Endothelial cell of umbilical vein (primary cell): ENCODE results near the gene STAT4. TPM values are rescaled to one million over a fixed set of nuclear protein-coding genes. Genes with fewer than 3 reads are reported as not detected.

Source experiments
- BruUV-seq: library from RNA; stranded (reverse); fragments of 400-500 nt; replicated peaks from 2 replicates; lab custom pipeline; 2021; lab: Mats Ljungman, UMichigan
- CTCF ChIA-PET: fragments of 300-600, 350-600 bp; sonication (Branson Sonifier 250); formaldehyde crosslinking; loops from one replicate; lab custom pipeline; 2021; ENCODE audit warnings: antibody characterized with exemption, inconsistent platforms; lab: Charles Lee
- POLR2A ChIA-PET: fragments of 300-600, 350-600 bp; sonication (Branson Sonifier 250); formaldehyde crosslinking; loops from one replicate; lab custom pipeline; 2021; ENCODE audit warnings: antibody characterized with exemption, inconsistent platforms; lab: Charles Lee
- DNase-seq: peaks from one replicate; pipeline ENCODE4 v3.0.0-alpha.2; 2011; ENCODE audit warnings: low read depth, low spot score
- FAIRE-seq: peaks from 2 replicates; lab custom pipeline; 2011; peaks lifted over from hg19 to GRCh38; lab: Jason Lieb, UNC
- H2AFZ ChIP-seq: 2 replicates; pipeline ENCODE4 v1.6.0; 2012; ENCODE audit warnings: low read depth, low read length, control low read depth, inconsistent platforms
- H3K27ac ChIP-seq: 2 replicates; pipeline ENCODE4 v1.5.1; 2011; ENCODE audit warnings: low read depth, mild to moderate bottlenecking, control low read depth, low read length, moderate library complexity; ENCODE audit not compliant: insufficient read depth
- H3K27me3 ChIP-seq, 2 experiments: 2 replicates each; pipeline versions ENCODE4 v1.6.0 to v1.6.1; 2011; ENCODE audit warnings: low read length in 2 of 2, mixed read lengths in 1 of 2; ENCODE audit not compliant: control insufficient read depth in 2 of 2, insufficient read depth in 2 of 2
- H3K36me3 ChIP-seq, 2 experiments: 2 replicates in 1 of 2; 3 replicates in 1 of 2; pipeline ENCODE4 v1.5.1; 2011; ENCODE audit warnings: low read length in 2 of 2, mild to moderate bottlenecking in 1 of 2, moderate library complexity in 1 of 2; ENCODE audit not compliant: control insufficient read depth in 2 of 2, insufficient read depth in 2 of 2; ENCODE audit errors: extremely low read depth in 1 of 2
- H3K4me1 ChIP-seq: 3 replicates; pipeline ENCODE4 v1.5.1; 2011; ENCODE audit warnings: mild to moderate bottlenecking, low read length; ENCODE audit not compliant: control insufficient read depth, insufficient read depth; ENCODE audit errors: extremely low read depth
- H3K4me2 ChIP-seq: 2 replicates; pipeline ENCODE4 v1.6.1; 2011; ENCODE audit warnings: low read length, control low read depth, mixed read lengths; ENCODE audit not compliant: insufficient read depth
- H3K4me3 ChIP-seq, 3 experiments: fragments of 200-600 bp in 1 of 3; sonication (generic), shearing (Covaris generic) in 1 of 3; replicated peaks in 1 of 3; 2 replicates each; pipeline ENCODE4 v1.5.1; 2011 to 2016; ENCODE audit warnings: control low read depth in 3 of 3, low read length in 3 of 3, mild to moderate bottlenecking in 2 of 3, inconsistent platforms in 1 of 3, low read depth in 1 of 3, moderate library complexity in 1 of 3; ENCODE audit not compliant: insufficient read depth in 1 of 3
- H3K79me2 ChIP-seq: 2 replicates; pipeline ENCODE4 v1.6.0; 2012; ENCODE audit warnings: low read length, inconsistent platforms; ENCODE audit not compliant: control insufficient read depth, insufficient read depth
- H3K9ac ChIP-seq: replicated peaks from 2 replicates; pipeline ENCODE3; 2011; ENCODE audit warnings: low read length, control low read depth; ENCODE audit not compliant: insufficient read depth; ENCODE audit errors: extremely low read depth
- H3K9me1 ChIP-seq: replicated peaks from 3 replicates; pipeline ENCODE4 v1.6.0; 2011; ENCODE audit warnings: mild to moderate bottlenecking, low read length; ENCODE audit not compliant: control insufficient read depth, insufficient read depth; ENCODE audit errors: extremely low read depth
- H3K9me3 ChIP-seq: replicated peaks from 2 replicates; pipeline ENCODE4 v1.5.1; 2012; ENCODE audit warnings: low read length, inconsistent platforms; ENCODE audit not compliant: control insufficient read depth, insufficient read depth
- H4K20me1 ChIP-seq: replicated peaks from 2 replicates; pipeline ENCODE3; 2011; ENCODE audit warnings: mild to moderate bottlenecking, low read length; ENCODE audit not compliant: control insufficient read depth, insufficient read depth; ENCODE audit errors: extremely low read depth
- EZH2 ChIP-seq: IDR thresholded peaks from 2 replicates; pipeline ENCODE4 v1.6.1; 2012; ENCODE audit warnings: borderline replicate concordance, low read depth, mild to moderate bottlenecking, moderate library complexity, low read length, inconsistent platforms; ENCODE audit not compliant: severe bottlenecking
- FOS ChIP-seq: IDR thresholded peaks from 2 replicates; pipeline ENCODE4 v1.6.1; 2011; ENCODE audit warnings: mild to moderate bottlenecking, low read length, moderate library complexity, borderline replicate concordance; ENCODE audit not compliant: insufficient read depth
- GATA2 ChIP-seq: IDR thresholded peaks from 2 replicates; pipeline ENCODE4 v1.7.0; 2011; ENCODE audit warnings: low read depth, mild to moderate bottlenecking, moderate library complexity, mixed read lengths, low read length; ENCODE audit not compliant: insufficient read length, insufficient read depth
- JUN ChIP-seq: IDR thresholded peaks from 2 replicates; pipeline ENCODE4 v1.6.1; 2011; ENCODE audit warnings: borderline replicate concordance, low read depth; ENCODE audit not compliant: insufficient read length, insufficient read depth
- MYC ChIP-seq: IDR thresholded peaks from one replicate; pipeline ENCODE4 v1.6.1; 2011; ENCODE audit warnings: mild to moderate bottlenecking, low read depth, low read length
- POLR2A ChIP-seq: IDR thresholded peaks from 2 replicates; pipeline ENCODE4 v1.6.1; 2012; ENCODE audit warnings: low read depth, mild to moderate bottlenecking, control low read depth, low read length
- POLR2AphosphoS5 ChIP-seq: IDR thresholded peaks from 2 replicates; pipeline ENCODE4 v1.6.1; 2012; ENCODE audit warnings: low read depth, mild to moderate bottlenecking, control low read depth, low read length, moderate library complexity; ENCODE audit not compliant: insufficient read depth
- dilution Hi-C: fragments of 300-500 bp; cut with MboI; formaldehyde crosslinking; loops from one replicate; pipeline ENCODE4 v1.15.0; 2019; ENCODE audit warnings: low sequenced_read_pairs; ENCODE audit not compliant: extremely low pct_ligation_motif_present
- intact Hi-C: fragments of 100-400 bp; cut with micrococcal nuclease; formaldehyde crosslinking; loops from one replicate; pipeline ENCODE4 v1.10.0; 2022
- polyA plus RNA-seq, 4 experiments: library from polyadenylated mRNA; depleted of rRNA in 3 of 4; stranded (reverse) in 3 of 4; unstranded in 1 of 4; fragments of >200 nt; gene quantifications; 2 replicates each; pipeline versions ENCODE4 v1.2.1 to v1.2.3, GENCODE V29; 2011 to 2012; ENCODE audit warnings: missing spikeins in 1 of 4
- total RNA-seq: library from RNA; stranded (reverse); gene quantifications from 2 replicates; pipeline ENCODE4 v1.2.3, GENCODE V29; 2021
- TF ChIP-seq, protein P1 (sequence below), 2 donors: IDR thresholded peaks; 1 replicate in 1 of 2; 2 replicates in 1 of 2; pipeline ENCODE4 v1.5.1; 2011; ENCODE audit warnings: low read length in 2 of 2, mild to moderate bottlenecking in 2 of 2, moderate library complexity in 2 of 2, control low read depth in 1 of 2, inconsistent platforms in 1 of 2, low read depth in 1 of 2; ENCODE audit not compliant: insufficient read depth in 1 of 2; ENCODE audit errors: extremely low read depth in 1 of 2
- TF ChIP-seq, protein P2 (sequence below): IDR thresholded peaks from 2 replicates; pipeline ENCODE4 v1.6.1; 2011; ENCODE audit not compliant: insufficient read depth, insufficient read length

STAT4 gene
- total and polyA plus RNA-seq, 2 donors (not counting 3 experiments of a cell fraction or from before 2014, with no cell fraction given), result 0.46 to 1.2 TPM

DNA sequence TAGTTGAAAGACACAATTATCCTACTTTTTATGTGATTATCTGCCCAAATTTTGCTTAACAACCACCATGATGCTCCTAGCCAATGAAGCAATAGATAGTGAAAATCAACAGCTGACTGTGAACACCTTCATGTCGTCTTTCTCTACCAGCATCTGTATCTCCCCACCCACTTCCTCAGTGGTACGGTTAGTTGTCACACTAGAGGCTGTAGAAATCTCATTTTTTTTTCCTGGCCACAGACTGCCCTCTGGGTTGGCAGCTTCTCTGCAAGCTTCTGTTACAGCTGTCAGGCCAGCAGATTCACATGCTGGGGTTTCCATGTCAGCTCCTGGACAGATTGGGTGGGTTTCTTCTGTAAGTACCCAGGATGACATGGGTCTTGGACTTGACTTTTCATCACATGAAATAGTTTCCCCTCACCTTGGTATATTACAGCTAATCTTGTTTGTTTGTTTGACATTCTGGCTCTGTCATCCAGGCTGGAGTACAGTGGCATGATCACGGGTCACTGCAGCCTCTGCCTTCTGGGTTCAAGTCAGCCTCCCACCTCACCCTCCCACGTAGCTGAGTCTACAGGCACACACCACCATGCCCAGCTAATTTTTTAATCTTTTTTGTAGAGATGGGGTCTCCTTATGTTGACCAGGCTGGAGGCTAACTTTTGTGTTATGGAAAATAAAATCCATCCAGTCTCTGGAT lies 24.3 kb downstream of the STAT4 start:
- H3K9me3 ChIP-seq, result no peaks in the 10 kb centered on the region
- no peaks in the 10 kb centered on the region for H3K36me3 ChIP-seq
- no peak overlapping the region for H3K4me3 ChIP-seq
- DNase-seq, result no peak
- dilution Hi-C loops (no loop called here), intact Hi-C loops (no loop called here)
- CTCF ChIA-PET, result interaction anchor here (1.2 kb wide), 1 partner anchor 14 kb away, joined by 3 read pairs; no protein-coding TSS in a partner anchor
- BruUV-seq, result no TSS peak
- no peak overlapping the region for H3K27ac ChIP-seq
- no peaks in the 10 kb centered on the region for H3K79me2 ChIP-seq
- TF ChIP-seq, protein P1, sequence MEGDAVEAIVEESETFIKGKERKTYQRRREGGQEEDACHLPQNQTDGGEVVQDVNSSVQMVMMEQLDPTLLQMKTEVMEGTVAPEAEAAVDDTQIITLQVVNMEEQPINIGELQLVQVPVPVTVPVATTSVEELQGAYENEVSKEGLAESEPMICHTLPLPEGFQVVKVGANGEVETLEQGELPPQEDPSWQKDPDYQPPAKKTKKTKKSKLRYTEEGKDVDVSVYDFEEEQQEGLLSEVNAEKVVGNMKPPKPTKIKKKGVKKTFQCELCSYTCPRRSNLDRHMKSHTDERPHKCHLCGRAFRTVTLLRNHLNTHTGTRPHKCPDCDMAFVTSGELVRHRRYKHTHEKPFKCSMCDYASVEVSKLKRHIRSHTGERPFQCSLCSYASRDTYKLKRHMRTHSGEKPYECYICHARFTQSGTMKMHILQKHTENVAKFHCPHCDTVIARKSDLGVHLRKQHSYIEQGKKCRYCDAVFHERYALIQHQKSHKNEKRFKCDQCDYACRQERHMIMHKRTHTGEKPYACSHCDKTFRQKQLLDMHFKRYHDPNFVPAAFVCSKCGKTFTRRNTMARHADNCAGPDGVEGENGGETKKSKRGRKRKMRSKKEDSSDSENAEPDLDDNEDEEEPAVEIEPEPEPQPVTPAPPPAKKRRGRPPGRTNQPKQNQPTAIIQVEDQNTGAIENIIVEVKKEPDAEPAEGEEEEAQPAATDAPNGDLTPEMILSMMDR (IDR thresholded peaks at IDR 0.05; ENCODE audit: extremely low read depth in 1 of 2, insufficient read depth in 1 of 2, low read depth in 1 of 2, low read length in 2 of 2), result no peak
- no peak for TF ChIP-seq MYC
- POLR2A ChIA-PET, result no interaction called here
- H2AFZ ChIP-seq, result no peak overlapping the region
- no peaks in the 10 kb centered on the region for H3K27me3 ChIP-seq
- FAIRE-seq, result no peak
- H3K4me2 ChIP-seq, result no peak overlapping the region
- no peaks in the 10 kb centered on the region for H4K20me1 ChIP-seq
- no peaks in the 10 kb centered on the region for H3K4me1 ChIP-seq
- H3K9ac ChIP-seq, result no peak overlapping the region
- no peaks in the 10 kb centered on the region for H3K9me1 ChIP-seq

DNA sequence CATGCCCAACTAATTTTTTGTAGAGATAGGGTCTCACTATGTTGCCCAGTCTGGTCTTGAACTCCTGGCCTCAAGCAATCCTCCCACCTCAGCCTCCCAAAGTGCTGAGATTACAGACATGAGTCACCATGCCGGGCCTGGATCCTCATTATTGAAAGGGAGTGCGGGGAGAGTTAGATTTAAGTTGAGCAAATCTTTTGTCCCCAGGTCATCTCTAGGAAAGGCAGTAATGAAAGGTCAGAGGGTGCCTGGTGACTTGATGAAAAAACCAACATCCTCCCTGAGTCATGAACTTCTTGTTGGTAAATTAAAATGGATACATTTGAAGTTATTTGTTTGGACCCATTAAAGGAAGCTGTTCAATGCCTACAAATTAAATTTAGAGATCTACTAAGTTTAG lies 25.1 kb downstream of the STAT4 start:
- no peaks in the 10 kb centered on the region for H3K9me3 ChIP-seq
- POLR2A ChIA-PET, result no interaction called here
- no peak overlapping the region for H2AFZ ChIP-seq
- FAIRE-seq, result no peak
- no peak overlapping the region for H3K27ac ChIP-seq
- H3K4me3 ChIP-seq, result no peak overlapping the region
- H3K36me3 ChIP-seq, result no peaks in the 10 kb centered on the region
- H3K79me2 ChIP-seq, result no peaks in the 10 kb centered on the region
- dilution Hi-C loops (no loop called here), intact Hi-C loops (no loop called here)
- CTCF ChIA-PET, result interaction anchor here (1.2 to 1.3 kb wide), 2 partner anchors 13 to 30 kb away, joined by 3 to 4 read pairs; no protein-coding TSS in a partner anchor
- H3K4me2 ChIP-seq, result no peak overlapping the region
- H3K9ac ChIP-seq, result no peak overlapping the region
- DNase-seq, result no peak
- TF ChIP-seq GATA2, result no peak
- TF ChIP-seq, protein P1 (IDR thresholded peaks at IDR 0.05; ENCODE audit: extremely low read depth in 1 of 2, insufficient read depth in 1 of 2, low read depth in 1 of 2, low read length in 2 of 2), result no peak
- TF ChIP-seq POLR2A, result no peak
- TF ChIP-seq, protein P2, sequence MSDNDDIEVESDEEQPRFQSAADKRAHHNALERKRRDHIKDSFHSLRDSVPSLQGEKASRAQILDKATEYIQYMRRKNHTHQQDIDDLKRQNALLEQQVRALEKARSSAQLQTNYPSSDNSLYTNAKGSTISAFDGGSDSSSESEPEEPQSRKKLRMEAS, result no peak
- TF ChIP-seq EZH2, result no peak
- no peak for TF ChIP-seq JUN
- TF ChIP-seq POLR2AphosphoS5, result no peak
- no peak for TF ChIP-seq FOS
- TF ChIP-seq MYC, result no peak
- no TSS peak for BruUV-seq
- H3K9me1 ChIP-seq, result no peaks in the 10 kb centered on the region
- no peaks in the 10 kb centered on the region for H4K20me1 ChIP-seq
- H3K27me3 ChIP-seq, result no peaks in the 10 kb centered on the region
- no peaks in the 10 kb centered on the region for H3K4me1 ChIP-seq
